ENCODE data around the gene ACOX1.
A peak's percentile ranks its signal among the peaks of the same experiment; 100 is the strongest.

ACOX1 gene

GRCh38 chr17:75978938-75979704 is at the start of gene ACOX1, which contains the start of gene TEN1:
ACOX1 (minus strand) TSS chr17:75979166; CDS start chr17:75979073, 93 bp downstream.
TEN1 (plus strand) TSS chr17:75979240; CDS start chr17:75986193, 6,953 bp downstream.
- DNase-seq (ENCODE audit: low spot score in 2 of 2) (peak; percentile 90 to 91), ATAC-seq (replicated peaks; ENCODE audit: extremely low read depth, poor library complexity, severe bottlenecking) (peak; percentile 97)
- peak within 1 kb of the TSS; percentile 94 for H3K4me3 Mint-ChIP-seq
- H3K27ac Mint-ChIP-seq (ENCODE audit: low read depth), result peak within 1 kb of the TSS; percentile 99
- peaks cover 14% of the 10 kb centered on the region for H3K36me3 Mint-ChIP-seq (ENCODE audit: insufficient read depth)
- peaks cover 30% of the 10 kb centered on the region for H3K4me1 Mint-ChIP-seq
- no peaks in the 10 kb centered on the region for H3K27me3 Mint-ChIP-seq
- H3K9me3 Mint-ChIP-seq, result no peaks in the 10 kb centered on the region

- no peak for ATAC-seq (replicated peaks; ENCODE audit: extremely low read depth, poor library complexity, severe bottlenecking)
- Mint-ChIP-seq H3K4me1 (peaks cover 11% of the 10 kb centered on the region), H3K27ac (ENCODE audit: low read depth) (no peak within 1 kb of the TSS), H3K36me3 (ENCODE audit: insufficient read depth) (no peaks in the 10 kb centered on the region), H3K4me3 (no peak within 1 kb of the TSS), H3K27me3 (no peaks in the 10 kb centered on the region), H3K9me3 (no peaks in the 10 kb centered on the region)
- DNase-seq (ENCODE audit: low spot score in 2 of 2), result no peak
Observed at GRCh38 chr17:76027159-76027839, 48.3 kb upstream of the ACOX1 start, which contains the start of gene EVPL. EVPL (minus strand) TSS chr17:76027306; CDS start chr17:76027198, 108 bp downstream.

GRCh38 chr17:76026714-76027158 is 47.8 kb upstream of the ACOX1 start:
- ATAC-seq (replicated peaks; ENCODE audit: extremely low read depth, poor library complexity, severe bottlenecking), result no peak
- Mint-ChIP-seq H3K36me3 (ENCODE audit: insufficient read depth) (no peaks in the 10 kb centered on the region), H3K9me3 (no peaks in the 10 kb centered on the region), H3K27me3 (no peaks in the 10 kb centered on the region), H3K4me1 (peaks cover 11% of the 10 kb centered on the region), H3K4me3 (no peak overlapping the region), H3K27ac (ENCODE audit: low read depth) (no peak overlapping the region)
- no peak for DNase-seq (ENCODE audit: low spot score in 2 of 2)

- no peak for ATAC-seq (replicated peaks; ENCODE audit: extremely low read depth, poor library complexity, severe bottlenecking)
- no peak overlapping the region for H3K4me3 Mint-ChIP-seq
Observed at GRCh38 chr17:76025294-76025693, 46.3 kb upstream of the ACOX1 start.

GRCh38 chr17:76024353-76024752 is 45.4 kb upstream of the ACOX1 start:
- no peaks in the 10 kb centered on the region for H3K9me3 Mint-ChIP-seq
- ATAC-seq (replicated peaks; ENCODE audit: extremely low read depth, poor library complexity, severe bottlenecking), result no peak
- no peak for DNase-seq (ENCODE audit: low spot score in 2 of 2)
- no peaks in the 10 kb centered on the region for H3K27me3 Mint-ChIP-seq
- peaks cover 3% of the 10 kb centered on the region for H3K36me3 Mint-ChIP-seq (ENCODE audit: insufficient read depth)
- H3K4me3 Mint-ChIP-seq, result no peak overlapping the region
- peaks cover 5% of the 10 kb centered on the region for H3K4me1 Mint-ChIP-seq
- no peak overlapping the region for H3K27ac Mint-ChIP-seq (ENCODE audit: low read depth)

More at GRCh38 chr17:76025294-76025693, 46.3 kb upstream of the ACOX1 start:
- no peak overlapping the region for H3K27ac Mint-ChIP-seq (ENCODE audit: low read depth)
- DNase-seq (ENCODE audit: low spot score in 2 of 2), result no peak
- H3K4me1 Mint-ChIP-seq, result peaks cover 11% of the 10 kb centered on the region
- H3K27me3 Mint-ChIP-seq, result no peaks in the 10 kb centered on the region
- peaks cover under 1% of the 10 kb centered on the region for H3K36me3 Mint-ChIP-seq (ENCODE audit: insufficient read depth)
- H3K9me3 Mint-ChIP-seq, result no peaks in the 10 kb centered on the region

GRCh38 chr17:76023900-76024237 is 44.9 kb upstream of the ACOX1 start:
- Mint-ChIP-seq H3K4me3 (no peak overlapping the region), H3K4me1 (no peaks in the 10 kb centered on the region), H3K27ac (ENCODE audit: low read depth) (no peak overlapping the region), H3K9me3 (no peaks in the 10 kb centered on the region), H3K36me3 (ENCODE audit: insufficient read depth) (peaks cover 3% of the 10 kb centered on the region), H3K27me3 (no peaks in the 10 kb centered on the region)
- DNase-seq (ENCODE audit: low spot score in 2 of 2) (no peak), ATAC-seq (replicated peaks; ENCODE audit: extremely low read depth, poor library complexity, severe bottlenecking) (no peak)

GRCh38 chr17:76022973-76023899 is 44.3 kb upstream of the ACOX1 start:
- ATAC-seq (replicated peaks; ENCODE audit: extremely low read depth, poor library complexity, severe bottlenecking), result no peak
- peak overlapping the region; percentile 33 for H3K27ac Mint-ChIP-seq (ENCODE audit: low read depth)
- DNase-seq (ENCODE audit: low spot score in 2 of 2), result no peak
- peaks cover 3% of the 10 kb centered on the region for H3K36me3 Mint-ChIP-seq (ENCODE audit: insufficient read depth)
- H3K9me3 Mint-ChIP-seq, result no peaks in the 10 kb centered on the region
- H3K4me1 Mint-ChIP-seq, result no peaks in the 10 kb centered on the region
- no peaks in the 10 kb centered on the region for H3K27me3 Mint-ChIP-seq
- no peak overlapping the region for H3K4me3 Mint-ChIP-seq

GRCh38 chr17:76022285-76022684 is 43.3 kb upstream of the ACOX1 start:
- ATAC-seq (replicated peaks; ENCODE audit: extremely low read depth, poor library complexity, severe bottlenecking), result no peak

GRCh38 chr17:76019833-76020467 is 41.0 kb upstream of the ACOX1 start:
- DNase-seq (ENCODE audit: low spot score in 2 of 2) (no peak), ATAC-seq (replicated peaks; ENCODE audit: extremely low read depth, poor library complexity, severe bottlenecking) (no peak)
- no peaks in the 10 kb centered on the region for H3K4me1 Mint-ChIP-seq
- no peak overlapping the region for H3K4me3 Mint-ChIP-seq
- no peaks in the 10 kb centered on the region for H3K9me3 Mint-ChIP-seq
- peak overlapping the region; percentile 81 for H3K27ac Mint-ChIP-seq (ENCODE audit: low read depth)
- peaks cover 3% of the 10 kb centered on the region for H3K36me3 Mint-ChIP-seq (ENCODE audit: insufficient read depth)
- no peaks in the 10 kb centered on the region for H3K27me3 Mint-ChIP-seq

More at GRCh38 chr17:76022285-76022684, 43.3 kb upstream of the ACOX1 start:
- H3K9me3 Mint-ChIP-seq, result no peaks in the 10 kb centered on the region
- no peaks in the 10 kb centered on the region for H3K4me1 Mint-ChIP-seq
- H3K27ac Mint-ChIP-seq (ENCODE audit: low read depth), result peak overlapping the region; percentile 33
- H3K27me3 Mint-ChIP-seq, result no peaks in the 10 kb centered on the region
- DNase-seq (ENCODE audit: low spot score in 2 of 2), result no peak
- peaks cover 3% of the 10 kb centered on the region for H3K36me3 Mint-ChIP-seq (ENCODE audit: insufficient read depth)
- no peak overlapping the region for H3K4me3 Mint-ChIP-seq

GRCh38 chr17:76018801-76019200 is 39.8 kb upstream of the ACOX1 start:
- Mint-ChIP-seq H3K9me3 (no peaks in the 10 kb centered on the region), H3K27ac (ENCODE audit: low read depth) (no peak overlapping the region), H3K4me1 (peaks cover 7% of the 10 kb centered on the region), H3K27me3 (no peaks in the 10 kb centered on the region), H3K36me3 (ENCODE audit: insufficient read depth) (peaks cover 3% of the 10 kb centered on the region), H3K4me3 (no peak overlapping the region)
- ATAC-seq (replicated peaks; ENCODE audit: extremely low read depth, poor library complexity, severe bottlenecking) (no peak), DNase-seq (ENCODE audit: low spot score in 2 of 2) (no peak)

GRCh38 chr17:76018340-76018680 is 39.3 kb upstream of the ACOX1 start:
- ATAC-seq (replicated peaks; ENCODE audit: extremely low read depth, poor library complexity, severe bottlenecking) (no peak), DNase-seq (ENCODE audit: low spot score in 2 of 2) (no peak)
- Mint-ChIP-seq H3K9me3 (no peaks in the 10 kb centered on the region), H3K27me3 (no peaks in the 10 kb centered on the region), H3K27ac (ENCODE audit: low read depth) (no peak overlapping the region), H3K36me3 (ENCODE audit: insufficient read depth) (peaks cover 3% of the 10 kb centered on the region), H3K4me3 (no peak overlapping the region), H3K4me1 (peaks cover 7% of the 10 kb centered on the region)
